A549 (cell line): Measurements from ENCODE around the gene SMC6.

Experiments
- CBX2 ChIP-seq: fragments of 200-600 bp; sonication (generic); IDR thresholded peaks from 2 replicates; pipeline ENCODE4 v1.6.1; 2016; ENCODE audit warnings: low read depth, mild to moderate bottlenecking, borderline replicate concordance
- CTCF ChIP-seq: fragments of >200 bp; sonication (Bioruptor Twin); formaldehyde crosslinking; IDR thresholded peaks from 3 replicates; pipeline ENCODE4 v1.5.1; 2016
- EP300 ChIP-seq, 2 experiments: fragments of >200 bp; sonication (Bioruptor Twin); formaldehyde crosslinking; IDR thresholded peaks; 2 replicates in 1 of 2; 3 replicates in 1 of 2; pipeline ENCODE4 v1.6.1; 2016 to 2017
- HOXA7 ChIP-seq: fragments of 250-450 bp; sonication (Bioruptor Pico); IDR thresholded peaks from 2 replicates; pipeline ENCODE4 v1.5.0; 2020; ENCODE audit warnings: mild to moderate bottlenecking, moderate library complexity
- JUN ChIP-seq, 2 experiments: fragments of >200 bp; sonication (Bioruptor Twin); formaldehyde crosslinking; IDR thresholded peaks; 2 replicates in 1 of 2; 3 replicates in 1 of 2; pipeline ENCODE4 v1.6.1; 2016 to 2017
- KDM1A ChIP-seq: fragments of 200-600 bp; sonication (generic); IDR thresholded peaks from 2 replicates; pipeline ENCODE4 v1.6.1; 2016; ENCODE audit warnings: low read depth, mild to moderate bottlenecking
- MAFK ChIP-seq: fragments of 450-650 bp; IDR thresholded peaks from 2 replicates; pipeline ENCODE4 v1.6.1; 2014; ENCODE audit not compliant: partially characterized antibody
- POLR2A ChIP-seq: IDR thresholded peaks from 2 replicates; pipeline ENCODE4 v1.6.1; 2012; ENCODE audit warnings: mild to moderate bottlenecking, low read length
- POLR2AphosphoS2 ChIP-seq: conservative IDR thresholded peaks from 2 replicates; pipeline ENCODE4 v1.6.1; 2012; ENCODE audit warnings: low read length, improper control_type of control experiment, inconsistent platforms
- RAD21 ChIP-seq, 2 experiments: fragments of >200 bp in 1 of 2; sonication (Bioruptor Twin) in 1 of 2; formaldehyde crosslinking in 1 of 2; IDR thresholded peaks in 1 of 2; conservative IDR thresholded peaks in 1 of 2; 2 replicates in 1 of 2; 3 replicates in 1 of 2; pipeline ENCODE4 v1.6.1; 2012 to 2018; ENCODE audit warnings: inconsistent platforms in 1 of 2
- REST ChIP-seq: fragments of 200-600 bp; sonication (generic); IDR thresholded peaks from 2 replicates; pipeline ENCODE4 v1.6.1; 2016; ENCODE audit warnings: antibody characterized with exemption, mild to moderate bottlenecking, moderate library complexity
- USF2 ChIP-seq: fragments of 450-650 bp; IDR thresholded peaks from 2 replicates; pipeline ENCODE4 v1.6.1; 2014; ENCODE audit warnings: antibody characterized with exemption

- TF ChIP-seq POLR2A, result no peak
- no peak for TF ChIP-seq JUN (IDR thresholded peaks at IDR 0.05)
- no peak for TF ChIP-seq KDM1A
- no peak for TF ChIP-seq MAFK
- TF ChIP-seq EP300 (IDR thresholded peaks at IDR 0.05), result no peak
- TF ChIP-seq CBX2, result no peak
- TF ChIP-seq HOXA7 (CRISPR knock-in tag), result no peak
- no peak for TF ChIP-seq POLR2AphosphoS2
- no peak for TF ChIP-seq CTCF
- TF ChIP-seq RAD21 (conservative IDR thresholded peaks at IDR 0.05 in 1 of 2, IDR thresholded peaks at IDR 0.05 in 1 of 2), result no peak
- TF ChIP-seq REST, result no peak
- no peak for TF ChIP-seq USF2
Measured at GRCh38 chr2:17771956-17772355, 18.3 kb upstream of the SMC6 start.
